ENCODE results near the gene MAGI2.

- TF ChIP-seq CTCF (IDR thresholded peaks at IDR 0.05) (no peak), POLR2A (IDR thresholded peaks at IDR 0.05) (no peak), EP300 (IDR thresholded peaks at IDR 0.05) (no peak), POLR2AphosphoS5 (IDR thresholded peaks at IDR 0.05) (no peak)
Observed at GRCh38 chr7:79212334-79212733, 241.1 kb downstream of the MAGI2 start.

Measured in suprapubic skin (tissue), 4 donors.